GM12878 (cell line): Measurements from ENCODE around the gene FAM186B. TPM values are rescaled to one million over a fixed set of nuclear protein-coding genes. Genes with fewer than 3 reads are reported as not detected.

ENCODE experiments used
- ATAC-seq: fragments of 200-7000 bp; cut with Tn5 transposase; 3 replicates; pipeline ENCODE4 v1.9.1; 2020; ENCODE audit warnings: mild to moderate bottlenecking, moderate library complexity
- BruUV-seq: library from RNA; stranded (reverse); fragments of 400-500 nt; replicated peaks from 2 replicates; lab custom pipeline; 2021; lab: Mats Ljungman, UMichigan
- CTCF ChIA-PET: fragments of 300-600 bp; sonication (Branson Sonifier 250); formaldehyde crosslinking; extraction: SDS; loops from one replicate; lab custom pipeline; 2021; ENCODE audit warnings: inconsistent platforms; lab: Yijun Ruan, JAX
- POLR2A ChIA-PET: fragments of 350-600 bp; formaldehyde crosslinking; extraction: SDS; loops from one replicate; lab custom pipeline; 2021; ENCODE audit warnings: inconsistent platforms; lab: Charles Lee
- RAD21 ChIA-PET: fragments of 300-600 bp; sonication (Branson Sonifier 250); formaldehyde crosslinking; loops from one replicate; lab custom pipeline; 2023; ENCODE audit warnings: antibody characterized with exemption; ENCODE audit not compliant: unreplicated experiment; lab: Charles Lee
- SMC1A ChIA-PET: fragments of 300-600 bp; sonication (Branson Sonifier 250); formaldehyde crosslinking; loops from one replicate; lab custom pipeline; 2023; ENCODE audit not compliant: unreplicated experiment, uncharacterized antibody; lab: Charles Lee
- DNase-seq: peaks from one replicate; pipeline ENCODE4 v3.0.0-alpha.2; 2011; ENCODE audit warnings: low read depth, low spot score
- FAIRE-seq: peaks from 3 replicates; lab custom pipeline; 2011; peaks lifted over from hg19 to GRCh38; lab: Jason Lieb, UNC
- H2AFZ ChIP-seq: 2 replicates; pipeline ENCODE4 v1.6.0; 2011; ENCODE audit warnings: low read depth, low read length, control low read depth; ENCODE audit not compliant: control insufficient read depth
- H3K27ac ChIP-seq: 2 replicates; pipeline ENCODE4 v1.5.1; 2011; ENCODE audit warnings: control low read depth; ENCODE audit not compliant: control insufficient read depth, insufficient read depth
- H3K27me3 ChIP-seq, 2 experiments: replicated peaks in 1 of 2; 2 replicates each; pipeline versions ENCODE4 v1.6.0 to v1.6.1; 2011; ENCODE audit warnings: low read length in 1 of 2; ENCODE audit not compliant: control insufficient read depth in 2 of 2, insufficient read depth in 2 of 2
- H3K36me3 ChIP-seq, 2 experiments: 2 replicates each; pipeline ENCODE4 v1.5.1; 2011; ENCODE audit warnings: low read length in 1 of 2; ENCODE audit not compliant: control insufficient read depth in 2 of 2, insufficient read depth in 2 of 2
- H3K4me1 ChIP-seq: 2 replicates; pipeline ENCODE4 v1.6.1; 2011; ENCODE audit warnings: mild to moderate bottlenecking, low read length, moderate library complexity, mixed read lengths; ENCODE audit not compliant: control insufficient read depth, insufficient read depth
- H3K4me2 ChIP-seq: 2 replicates; pipeline ENCODE4 v1.6.0; 2011; ENCODE audit warnings: control low read depth; ENCODE audit not compliant: control insufficient read depth, insufficient read depth
- H3K4me3 ChIP-seq: fragments of 200-600 bp; sonication (generic); 2 replicates; pipeline ENCODE4 v1.5.1; 2016
- H3K79me2 ChIP-seq: 2 replicates; pipeline ENCODE4 v1.6.0; 2011; ENCODE audit warnings: low read length; ENCODE audit not compliant: control insufficient read depth, insufficient read depth
- H3K9ac ChIP-seq: 2 replicates; pipeline ENCODE4 v1.8.0; 2011; ENCODE audit warnings: low read length, control low read depth, mixed read lengths; ENCODE audit not compliant: control insufficient read depth, insufficient read depth
- H3K9me3 ChIP-seq: replicated peaks from 3 replicates; pipeline ENCODE4 v1.5.1; 2011; ENCODE audit warnings: mild to moderate bottlenecking, low read length; ENCODE audit not compliant: control insufficient read depth, insufficient read depth
- H4K20me1 ChIP-seq: 2 replicates; pipeline ENCODE4 v1.6.0; 2011; ENCODE audit not compliant: control insufficient read depth, insufficient read depth
- CREM ChIP-seq: IDR thresholded peaks from 2 replicates; pipeline ENCODE4 v1.6.1; 2014; ENCODE audit warnings: antibody characterized with exemption, low read depth
- HCFC1 ChIP-seq: fragments of 150-350 bp; IDR thresholded peaks from 2 replicates; pipeline ENCODE4 v1.6.1; 2014; ENCODE audit warnings: low read length
- NFXL1 ChIP-seq: fragments of 450-650 bp; IDR thresholded peaks from 2 replicates; pipeline ENCODE4 v1.6.1; 2017; ENCODE audit warnings: antibody characterized with exemption, mild to moderate bottlenecking, borderline replicate concordance
- POLR2AphosphoS2 ChIP-seq: IDR thresholded peaks from 2 replicates; pipeline ENCODE4 v1.6.1; 2011; ENCODE audit warnings: low read depth, mild to moderate bottlenecking, low read length, improper control_type of control experiment, moderate library complexity
- RAD51 ChIP-seq: fragments of 450-650 bp; IDR thresholded peaks from 2 replicates; pipeline ENCODE4 v1.6.1; 2016; ENCODE audit warnings: moderate library complexity, mild to moderate bottlenecking, inconsistent platforms
- RB1 ChIP-seq: fragments of 450-650 bp; formaldehyde crosslinking; IDR thresholded peaks from 2 replicates; pipeline ENCODE4 v1.6.1; 2017; ENCODE audit warnings: mild to moderate bottlenecking, borderline replicate concordance
- SMAD5 ChIP-seq: IDR thresholded peaks from 2 replicates; pipeline ENCODE4 v1.6.1; 2016; ENCODE audit warnings: antibody characterized with exemption, low read depth
- SMC3 ChIP-seq: IDR thresholded peaks from 2 replicates; pipeline ENCODE4 v1.6.1; 2011; ENCODE audit warnings: low read length, improper control_type of control experiment, borderline replicate concordance
- SREBF2 ChIP-seq: IDR thresholded peaks from 2 replicates; pipeline ENCODE4 v1.6.1; 2012; ENCODE audit warnings: mild to moderate bottlenecking, low read length
- WGBS: methylation state at CpG from one replicate; pipeline ENCODE4 v1.1.6; 2016; ENCODE audit warnings: low lambda C conversion rate; ENCODE audit not compliant: insufficient replicate concordance, insufficient coverage; ENCODE audit errors: missing lambda C conversion rate; 5-methylcytosine and 5-hydroxymethylcytosine counted together
- in situ Hi-C: fragments of 300-500 bp; cut with MboI; formaldehyde crosslinking; loops from 9 replicates; pipeline ENCODE4 v1.14.3; 2018; ENCODE audit warnings: mixed read lengths
- intact Hi-C: fragments of 100-400 bp; cut with micrococcal nuclease; formaldehyde crosslinking; loops from one replicate; pipeline ENCODE4 v1.14.2; 2022; ENCODE audit not compliant: unreplicated experiment
- polyA plus RNA-seq, 11 experiments: library from polyadenylated mRNA; depleted of rRNA in 4 of 11; unstranded in 6 of 11; stranded (reverse) in 5 of 11; fragments of >200 nt; fragmentation: Nextera tagmentation in 4 of 11; fragmentation: Illumina TruSeq in 1 of 11; extraction: Ambion mirVana in 4 of 11; extraction: Trizol in 1 of 11; gene quantifications; 1 replicate in 1 of 11; 2 replicates in 10 of 11; pipeline versions ENCODE4 v1.2.1 to v1.2.3, GENCODE V29; 2011 to 2016; ENCODE audit warnings: inconsistent platforms in 2 of 11, missing spikeins in 2 of 11, low read depth in 1 of 11
- total RNA-seq, 4 experiments: library from RNA; depleted of rRNA in 3 of 4; stranded (reverse); fragments of >200 nt in 3 of 4; fragmentation: Illumina TruSeq in 1 of 4; extraction: Trizol in 1 of 4; gene quantifications; 2 replicates each; pipeline versions ENCODE4 v1.2.1 to v1.2.3, GENCODE V29; 2013 to 2021
- TF ChIP-seq, protein P1 (sequence below): IDR thresholded peaks from 2 replicates; pipeline ENCODE4 v1.6.1; 2012; ENCODE audit warnings: mild to moderate bottlenecking, low read depth, low read length
- TF ChIP-seq, protein P2 (sequence below): IDR thresholded peaks from 2 replicates; pipeline ENCODE4 v1.6.1; 2011; ENCODE audit warnings: mild to moderate bottlenecking, low read depth, low read length, moderate library complexity; ENCODE audit not compliant: insufficient replicate concordance
- TF ChIP-seq, protein P3 (sequence below): fragments of 450-650 bp; IDR thresholded peaks from 2 replicates; pipeline ENCODE4 v1.6.1; 2016; ENCODE audit warnings: mild to moderate bottlenecking
- TF ChIP-seq, protein P4 (sequence below): fragments of 450-650 bp; formaldehyde crosslinking; IDR thresholded peaks from 2 replicates; pipeline ENCODE4 v1.4.0; 2022; ENCODE audit warnings: mild to moderate bottlenecking, moderate library complexity
- TF ChIP-seq, protein P5 (sequence below): IDR thresholded peaks from 2 replicates; pipeline ENCODE4 v1.6.1; 2012; ENCODE audit warnings: low read depth, low read length, improper control_type of control experiment

The FAM186B gene
- total and polyA plus RNA-seq, 10 of the 15 experiments (the other 5 are each of a cell fraction or from before 2014, with no cell fraction given) = 0.13 to 0.79 (median 0.51) TPM

DNA sequence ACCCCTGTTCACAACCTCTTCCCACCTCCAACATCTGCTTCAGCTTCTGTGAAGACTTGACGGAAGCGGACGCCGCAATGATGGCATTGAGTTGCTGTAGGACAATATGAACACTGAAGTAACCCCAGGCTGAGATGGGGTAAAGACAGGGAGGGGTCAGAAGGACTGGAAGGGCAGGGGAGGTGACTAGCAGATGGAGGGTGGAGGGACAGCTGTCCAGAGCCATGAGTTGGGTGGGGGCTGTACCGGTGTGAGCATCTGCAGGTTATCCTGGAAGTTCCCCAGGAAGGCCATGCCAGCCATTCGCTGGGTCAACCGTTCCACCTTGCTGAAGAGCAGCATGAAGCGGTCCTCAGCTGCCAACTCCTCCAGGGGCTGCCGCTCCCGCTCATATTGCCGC, 44.0 kb upstream of the FAM186B start:
- Histone ChIP-seq H3K4me2 (no peak overlapping the region), H3K27ac (no peak overlapping the region), H3K27me3 (no peaks in the 10 kb centered on the region), H3K79me2 (no peaks in the 10 kb centered on the region), H3K36me3 (peaks cover 47 to 49% of the 10 kb centered on the region in 2 experiments), H3K9ac (no peak overlapping the region), H3K4me1 (no peaks in the 10 kb centered on the region), H2AFZ (no peak overlapping the region), H3K4me3 (no peak overlapping the region), H3K9me3 (no peaks in the 10 kb centered on the region), H4K20me1 (no peaks in the 10 kb centered on the region; the same call in 1 of the 2 replicates)
- FAIRE-seq (no peak), ATAC-seq (no peak), DNase-seq (no peak)
- intact Hi-C loops (no loop called here), in situ Hi-C loops (loop anchor here (10.0 kb wide), 1 partner anchor 185 kb away; no protein-coding TSS in a partner anchor)
- SMC1A ChIA-PET = interaction anchor here (1.7 to 10.9 kb wide), 3 partner anchors 11 to 91 kb away, joined by 4 to 191 read pairs (median 10); partner anchors contain the start of genes FMNL3 and TMBIM6
- POLR2A ChIA-PET = interaction anchor here (1.3 to 3.9 kb wide), 2 partner anchors 12 to 55 kb away, joined by 6 to 28 read pairs; no protein-coding TSS in a partner anchor
- WGBS = 98% methylated on average over 11 of the region's 11 CpGs
- RAD21 ChIA-PET = interaction anchor here (0.6 to 2.6 kb wide), 6 partner anchors 12 to 1114 kb away, joined by 3 to 10 read pairs (median 5); partner anchors contain the start of genes ATF1 and FMNL3
- no TSS peak for BruUV-seq
- CTCF ChIA-PET = interaction anchor here (1.0 to 20.4 kb wide), 3 partner anchors 12 to 60 kb away, joined by 3 to 486 read pairs (median 13); partner anchors contain the start of gene FMNL3
- TF ChIP-seq CREM = no peak
- TF ChIP-seq NFXL1 = no peak
- TF ChIP-seq, protein P1, sequence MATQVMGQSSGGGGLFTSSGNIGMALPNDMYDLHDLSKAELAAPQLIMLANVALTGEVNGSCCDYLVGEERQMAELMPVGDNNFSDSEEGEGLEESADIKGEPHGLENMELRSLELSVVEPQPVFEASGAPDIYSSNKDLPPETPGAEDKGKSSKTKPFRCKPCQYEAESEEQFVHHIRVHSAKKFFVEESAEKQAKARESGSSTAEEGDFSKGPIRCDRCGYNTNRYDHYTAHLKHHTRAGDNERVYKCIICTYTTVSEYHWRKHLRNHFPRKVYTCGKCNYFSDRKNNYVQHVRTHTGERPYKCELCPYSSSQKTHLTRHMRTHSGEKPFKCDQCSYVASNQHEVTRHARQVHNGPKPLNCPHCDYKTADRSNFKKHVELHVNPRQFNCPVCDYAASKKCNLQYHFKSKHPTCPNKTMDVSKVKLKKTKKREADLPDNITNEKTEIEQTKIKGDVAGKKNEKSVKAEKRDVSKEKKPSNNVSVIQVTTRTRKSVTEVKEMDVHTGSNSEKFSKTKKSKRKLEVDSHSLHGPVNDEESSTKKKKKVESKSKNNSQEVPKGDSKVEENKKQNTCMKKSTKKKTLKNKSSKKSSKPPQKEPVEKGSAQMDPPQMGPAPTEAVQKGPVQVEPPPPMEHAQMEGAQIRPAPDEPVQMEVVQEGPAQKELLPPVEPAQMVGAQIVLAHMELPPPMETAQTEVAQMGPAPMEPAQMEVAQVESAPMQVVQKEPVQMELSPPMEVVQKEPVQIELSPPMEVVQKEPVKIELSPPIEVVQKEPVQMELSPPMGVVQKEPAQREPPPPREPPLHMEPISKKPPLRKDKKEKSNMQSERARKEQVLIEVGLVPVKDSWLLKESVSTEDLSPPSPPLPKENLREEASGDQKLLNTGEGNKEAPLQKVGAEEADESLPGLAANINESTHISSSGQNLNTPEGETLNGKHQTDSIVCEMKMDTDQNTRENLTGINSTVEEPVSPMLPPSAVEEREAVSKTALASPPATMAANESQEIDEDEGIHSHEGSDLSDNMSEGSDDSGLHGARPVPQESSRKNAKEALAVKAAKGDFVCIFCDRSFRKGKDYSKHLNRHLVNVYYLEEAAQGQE = no peak
- TF ChIP-seq, protein P2, sequence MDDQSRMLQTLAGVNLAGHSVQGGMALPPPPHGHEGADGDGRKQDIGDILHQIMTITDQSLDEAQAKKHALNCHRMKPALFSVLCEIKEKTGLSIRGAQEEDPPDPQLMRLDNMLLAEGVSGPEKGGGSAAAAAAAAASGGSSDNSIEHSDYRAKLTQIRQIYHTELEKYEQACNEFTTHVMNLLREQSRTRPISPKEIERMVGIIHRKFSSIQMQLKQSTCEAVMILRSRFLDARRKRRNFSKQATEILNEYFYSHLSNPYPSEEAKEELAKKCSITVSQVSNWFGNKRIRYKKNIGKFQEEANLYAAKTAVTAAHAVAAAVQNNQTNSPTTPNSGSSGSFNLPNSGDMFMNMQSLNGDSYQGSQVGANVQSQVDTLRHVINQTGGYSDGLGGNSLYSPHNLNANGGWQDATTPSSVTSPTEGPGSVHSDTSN = no peak
- no peak for TF ChIP-seq RAD51
- no peak for TF ChIP-seq POLR2AphosphoS2
- TF ChIP-seq SMAD5 = no peak
- no peak for TF ChIP-seq RB1
- TF ChIP-seq HCFC1 = no peak
- TF ChIP-seq, protein P3, sequence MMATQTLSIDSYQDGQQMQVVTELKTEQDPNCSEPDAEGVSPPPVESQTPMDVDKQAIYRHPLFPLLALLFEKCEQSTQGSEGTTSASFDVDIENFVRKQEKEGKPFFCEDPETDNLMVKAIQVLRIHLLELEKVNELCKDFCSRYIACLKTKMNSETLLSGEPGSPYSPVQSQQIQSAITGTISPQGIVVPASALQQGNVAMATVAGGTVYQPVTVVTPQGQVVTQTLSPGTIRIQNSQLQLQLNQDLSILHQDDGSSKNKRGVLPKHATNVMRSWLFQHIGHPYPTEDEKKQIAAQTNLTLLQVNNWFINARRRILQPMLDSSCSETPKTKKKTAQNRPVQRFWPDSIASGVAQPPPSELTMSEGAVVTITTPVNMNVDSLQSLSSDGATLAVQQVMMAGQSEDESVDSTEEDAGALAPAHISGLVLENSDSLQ = no peak
- TF ChIP-seq, protein P4, sequence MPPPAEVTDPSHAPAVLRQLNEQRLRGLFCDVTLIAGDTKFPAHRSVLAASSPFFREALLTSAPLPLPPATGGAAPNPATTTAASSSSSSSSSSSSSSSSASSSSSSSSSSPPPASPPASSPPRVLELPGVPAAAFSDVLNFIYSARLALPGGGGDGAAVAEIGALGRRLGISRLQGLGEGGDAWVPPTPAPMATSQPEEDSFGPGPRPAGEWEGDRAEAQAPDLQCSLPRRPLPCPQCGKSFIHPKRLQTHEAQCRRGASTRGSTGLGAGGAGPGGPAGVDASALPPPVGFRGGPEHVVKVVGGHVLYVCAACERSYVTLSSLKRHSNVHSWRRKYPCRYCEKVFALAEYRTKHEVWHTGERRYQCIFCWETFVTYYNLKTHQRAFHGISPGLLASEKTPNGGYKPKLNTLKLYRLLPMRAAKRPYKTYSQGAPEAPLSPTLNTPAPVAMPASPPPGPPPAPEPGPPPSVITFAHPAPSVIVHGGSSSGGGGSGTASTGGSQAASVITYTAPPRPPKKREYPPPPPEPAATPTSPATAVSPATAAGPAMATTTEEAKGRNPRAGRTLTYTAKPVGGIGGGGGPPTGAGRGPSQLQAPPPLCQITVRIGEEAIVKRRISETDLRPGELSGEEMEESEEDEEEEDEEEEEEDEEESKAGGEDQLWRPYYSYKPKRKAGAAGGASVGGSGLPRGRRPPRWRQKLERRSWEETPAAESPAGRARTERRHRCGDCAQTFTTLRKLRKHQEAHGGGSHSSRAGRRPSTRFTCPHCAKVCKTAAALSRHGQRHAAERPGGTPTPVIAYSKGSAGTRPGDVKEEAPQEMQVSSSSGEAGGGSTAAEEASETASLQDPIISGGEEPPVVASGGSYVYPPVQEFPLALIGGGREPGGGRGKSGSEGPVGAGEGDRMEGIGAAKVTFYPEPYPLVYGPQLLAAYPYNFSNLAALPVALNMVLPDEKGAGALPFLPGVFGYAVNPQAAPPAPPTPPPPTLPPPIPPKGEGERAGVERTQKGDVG (CRISPR knock-in tag) = no peak
- TF ChIP-seq, protein P5, sequence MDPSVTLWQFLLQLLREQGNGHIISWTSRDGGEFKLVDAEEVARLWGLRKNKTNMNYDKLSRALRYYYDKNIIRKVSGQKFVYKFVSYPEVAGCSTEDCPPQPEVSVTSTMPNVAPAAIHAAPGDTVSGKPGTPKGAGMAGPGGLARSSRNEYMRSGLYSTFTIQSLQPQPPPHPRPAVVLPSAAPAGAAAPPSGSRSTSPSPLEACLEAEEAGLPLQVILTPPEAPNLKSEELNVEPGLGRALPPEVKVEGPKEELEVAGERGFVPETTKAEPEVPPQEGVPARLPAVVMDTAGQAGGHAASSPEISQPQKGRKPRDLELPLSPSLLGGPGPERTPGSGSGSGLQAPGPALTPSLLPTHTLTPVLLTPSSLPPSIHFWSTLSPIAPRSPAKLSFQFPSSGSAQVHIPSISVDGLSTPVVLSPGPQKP = no peak
- TF ChIP-seq SMC3 = no peak
- no peak for TF ChIP-seq SREBF2
